ENCODE results near the gene TFCP2L1.

TFCP2L1 gene

GRCh38 chr2:121263996-121264715, 20.8 kb downstream of the TFCP2L1 start:
- DNase-seq (ENCODE audit: low read depth), result no peak
- peak; percentile 2 for TF ChIP-seq CTCF (conservative IDR thresholded peaks at IDR 0.05; ENCODE audit: low read depth, low read length)
- H3K4me3 ChIP-seq (ENCODE audit: low read length), result no peak overlapping the region

GRCh38 chr2:121260370-121261154, 24.4 kb downstream of the TFCP2L1 start:
- H3K4me3 ChIP-seq (ENCODE audit: low read length), result no peak overlapping the region
- DNase-seq (ENCODE audit: low read depth), result no peak
- TF ChIP-seq CTCF (conservative IDR thresholded peaks at IDR 0.05; ENCODE audit: low read depth, low read length), result no peak

GRCh38 chr2:121258051-121258450, 27.0 kb downstream of the TFCP2L1 start:
- H3K4me3 ChIP-seq (ENCODE audit: low read length), result no peak overlapping the region
- no peak for DNase-seq (ENCODE audit: low read depth)
- no peak for TF ChIP-seq CTCF (conservative IDR thresholded peaks at IDR 0.05; ENCODE audit: low read depth, low read length)

GRCh38 chr2:121257480-121257840, 27.5 kb downstream of the TFCP2L1 start:
- no peak for DNase-seq (ENCODE audit: low read depth)
- no peak for TF ChIP-seq CTCF (conservative IDR thresholded peaks at IDR 0.05; ENCODE audit: low read depth, low read length)
- no peak overlapping the region for H3K4me3 ChIP-seq (ENCODE audit: low read length)

GRCh38 chr2:121256720-121257479, 28.1 kb downstream of the TFCP2L1 start:
- TF ChIP-seq CTCF (conservative IDR thresholded peaks at IDR 0.05; ENCODE audit: low read depth, low read length), result no peak
- no peak overlapping the region for H3K4me3 ChIP-seq (ENCODE audit: low read length)
- DNase-seq (ENCODE audit: low read depth), result no peak

GRCh38 chr2:121255358-121255757, 29.6 kb downstream of the TFCP2L1 start:
- H3K4me3 ChIP-seq (ENCODE audit: low read length), result no peak overlapping the region
- TF ChIP-seq CTCF (conservative IDR thresholded peaks at IDR 0.05; ENCODE audit: low read depth, low read length), result no peak
- peak; percentile 43 for DNase-seq (ENCODE audit: low read depth)

Measured in retinal pigment epithelial cell (primary cell).